MM.1S (cell line): Measurements from ENCODE around the gene TRMT61A.

Experiments used
- DNase-seq: peaks from one replicate; pipeline ENCODE4 v3.0.0-alpha.2; 2015
- H2AFZ ChIP-seq: fragments of 300-600 bp; sonication (generic); 2 replicates; pipeline ENCODE4 v1.6.0; 2016; ENCODE audit warnings: antibody characterized with exemption, low read length
- H3F3A ChIP-seq: fragments of 300-600 bp; sonication (generic); 2 replicates; pipeline ENCODE4 v1.6.1; 2016; ENCODE audit warnings: mild to moderate bottlenecking, antibody characterized with exemption, low read length, moderate library complexity, mixed read lengths; ENCODE audit not compliant: insufficient read depth
- H3K27ac ChIP-seq: fragments of 300-600 bp; sonication (generic); 2 replicates; pipeline ENCODE4 v1.5.1; 2016; ENCODE audit warnings: mild to moderate bottlenecking, low read length
- H3K27me3 ChIP-seq: fragments of 300-600 bp; sonication (generic); replicated peaks from 2 replicates; pipeline ENCODE4 v1.6.0; 2016; ENCODE audit warnings: low read length; ENCODE audit not compliant: insufficient read depth
- H3K36me3 ChIP-seq: fragments of 300-600 bp; sonication (generic); replicated peaks from 2 replicates; pipeline ENCODE4 v1.6.1; 2016; ENCODE audit warnings: mild to moderate bottlenecking, low read length, mixed read lengths; ENCODE audit not compliant: insufficient read depth
- H3K4me1 ChIP-seq: fragments of 300-600 bp; sonication (generic); 2 replicates; pipeline ENCODE4 v1.6.1; 2016; ENCODE audit warnings: low read length, mixed read lengths
- H3K4me2 ChIP-seq: fragments of 300-600 bp; sonication (generic); 2 replicates; pipeline ENCODE4 v1.6.0; 2016; ENCODE audit warnings: low read depth, low read length
- H3K4me3 ChIP-seq: fragments of 300-600 bp; sonication (generic); 2 replicates; pipeline ENCODE4 v1.5.1; 2016; ENCODE audit warnings: low read length, mixed read lengths
- H3K79me2 ChIP-seq: fragments of 300-600 bp; sonication (generic); 2 replicates; pipeline ENCODE4 v1.6.1; 2016; ENCODE audit warnings: mixed run types, low read length, mixed read lengths
- H3K9ac ChIP-seq: fragments of 300-600 bp; sonication (generic); 2 replicates; pipeline ENCODE4 v1.6.1; 2016; ENCODE audit warnings: low read length, mixed read lengths
- H3K9me2 ChIP-seq: fragments of 300-600 bp; sonication (generic); replicated peaks from 2 replicates; pipeline ENCODE4 v1.6.1; 2016; ENCODE audit warnings: mild to moderate bottlenecking, low read length, mixed read lengths; ENCODE audit not compliant: insufficient read depth
- H3K9me3 ChIP-seq: fragments of 300-600 bp; sonication (generic); replicated peaks from 2 replicates; pipeline ENCODE4 v1.6.1; 2016; ENCODE audit warnings: mild to moderate bottlenecking, low read length, mixed read lengths; ENCODE audit not compliant: insufficient read depth
- H4K20me1 ChIP-seq: fragments of 300-600 bp; sonication (generic); 2 replicates; pipeline ENCODE4 v1.6.1; 2016; ENCODE audit warnings: mild to moderate bottlenecking, low read length, moderate library complexity, mixed read lengths; ENCODE audit not compliant: insufficient read depth
- EZH2 ChIP-seq: fragments of 300-600 bp; sonication (generic); optimal IDR thresholded peaks from 2 replicates; pipeline ENCODE3; 2017; ENCODE audit warnings: low read depth, mild to moderate bottlenecking, antibody characterized with exemption, low read length, mixed read lengths
- EZH2phosphoT487 ChIP-seq: fragments of 300-600 bp; sonication (generic); IDR thresholded peaks from 2 replicates; pipeline ENCODE4 v1.6.1; 2018; ENCODE audit warnings: antibody characterized with exemption, low read length
- TF ChIP-seq, protein P1 (sequence below): fragments of 300-600 bp; sonication (generic); IDR thresholded peaks from 2 replicates; pipeline ENCODE4 v1.5.1; 2016; ENCODE audit warnings: antibody characterized with exemption, low read length, mixed read lengths

TRMT61A gene

DNA sequence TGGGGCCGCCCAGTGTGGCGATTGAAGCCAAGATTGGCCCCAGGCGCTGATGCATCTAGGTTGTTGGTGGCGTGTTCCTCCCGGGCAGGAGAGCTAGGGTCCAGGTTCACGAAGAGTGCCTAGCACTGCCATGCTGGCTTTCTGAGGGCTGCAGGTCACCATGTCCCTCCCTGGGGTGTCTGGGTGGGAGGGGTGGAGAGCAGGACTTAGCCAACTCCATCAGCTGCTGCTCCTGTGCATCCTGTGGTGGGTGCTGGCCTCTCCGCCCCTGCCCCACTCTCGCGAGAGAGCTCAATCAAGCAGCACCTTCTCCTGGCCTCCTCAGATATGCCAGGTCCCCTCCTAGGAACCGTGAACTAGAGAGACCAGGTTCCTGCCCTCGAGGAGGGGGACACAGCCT, 1.8 kb downstream of the TRMT61A start:
- no peak for DNase-seq
- H3K79me2 ChIP-seq = peaks cover 31% of the 10 kb centered on the region
- H3F3A ChIP-seq = no peaks in the 10 kb centered on the region
- H2AFZ ChIP-seq = no peak overlapping the region
- no peak overlapping the region for H3K4me3 ChIP-seq
- H3K4me1 ChIP-seq = no peaks in the 10 kb centered on the region
- no peaks in the 10 kb centered on the region for H3K9me3 ChIP-seq
- no peaks in the 10 kb centered on the region for H3K9me2 ChIP-seq
- no peak for TF ChIP-seq EZH2
- no peak for TF ChIP-seq EZH2phosphoT487
- TF ChIP-seq, protein P1, sequence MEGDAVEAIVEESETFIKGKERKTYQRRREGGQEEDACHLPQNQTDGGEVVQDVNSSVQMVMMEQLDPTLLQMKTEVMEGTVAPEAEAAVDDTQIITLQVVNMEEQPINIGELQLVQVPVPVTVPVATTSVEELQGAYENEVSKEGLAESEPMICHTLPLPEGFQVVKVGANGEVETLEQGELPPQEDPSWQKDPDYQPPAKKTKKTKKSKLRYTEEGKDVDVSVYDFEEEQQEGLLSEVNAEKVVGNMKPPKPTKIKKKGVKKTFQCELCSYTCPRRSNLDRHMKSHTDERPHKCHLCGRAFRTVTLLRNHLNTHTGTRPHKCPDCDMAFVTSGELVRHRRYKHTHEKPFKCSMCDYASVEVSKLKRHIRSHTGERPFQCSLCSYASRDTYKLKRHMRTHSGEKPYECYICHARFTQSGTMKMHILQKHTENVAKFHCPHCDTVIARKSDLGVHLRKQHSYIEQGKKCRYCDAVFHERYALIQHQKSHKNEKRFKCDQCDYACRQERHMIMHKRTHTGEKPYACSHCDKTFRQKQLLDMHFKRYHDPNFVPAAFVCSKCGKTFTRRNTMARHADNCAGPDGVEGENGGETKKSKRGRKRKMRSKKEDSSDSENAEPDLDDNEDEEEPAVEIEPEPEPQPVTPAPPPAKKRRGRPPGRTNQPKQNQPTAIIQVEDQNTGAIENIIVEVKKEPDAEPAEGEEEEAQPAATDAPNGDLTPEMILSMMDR = no peak
- no peak overlapping the region for H3K4me2 ChIP-seq
- no peak overlapping the region for H3K9ac ChIP-seq
- no peaks in the 10 kb centered on the region for H4K20me1 ChIP-seq
- no peaks in the 10 kb centered on the region for H3K36me3 ChIP-seq
- no peak overlapping the region for H3K27ac ChIP-seq
- H3K27me3 ChIP-seq = no peaks in the 10 kb centered on the region

DNA sequence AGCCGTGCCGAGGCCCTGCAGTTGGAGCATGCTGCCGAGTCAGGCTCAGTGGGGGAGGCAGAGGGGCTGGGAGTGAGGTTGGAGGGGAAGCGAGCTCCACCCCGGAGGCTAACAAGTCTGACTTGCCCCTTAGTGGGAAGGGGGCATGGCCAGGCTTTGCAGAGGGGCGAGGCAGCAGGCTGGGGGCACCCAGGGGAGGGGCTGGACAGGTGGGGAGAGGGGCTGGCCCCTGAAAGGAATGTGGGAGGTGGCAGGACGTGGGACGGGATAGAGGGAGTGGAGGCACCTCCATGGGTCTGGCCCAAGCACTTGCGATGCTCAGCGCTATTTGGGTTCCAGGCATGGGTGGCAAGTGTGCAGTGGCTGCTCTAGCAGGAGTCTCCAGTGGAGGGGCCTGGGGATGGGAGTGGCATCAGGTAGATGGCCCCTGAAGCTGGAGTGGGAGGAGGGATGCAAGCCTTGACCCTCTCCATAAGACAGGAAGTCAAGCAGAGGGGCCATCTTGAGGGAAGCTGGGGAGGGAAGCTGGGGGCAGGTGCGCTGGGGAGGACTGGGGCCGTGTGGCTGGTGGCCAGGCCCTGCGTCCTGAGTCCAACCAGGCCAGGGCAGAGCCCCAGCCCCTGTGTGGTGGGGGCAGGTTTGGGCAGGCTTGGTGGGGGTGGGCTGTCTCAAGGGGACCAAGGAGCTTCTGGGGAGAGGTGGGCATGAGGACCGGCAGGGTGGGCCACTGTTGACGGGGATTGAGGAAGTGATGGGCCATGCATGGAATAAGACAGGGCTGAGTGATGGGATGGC, 2.6 kb downstream of the TRMT61A start:
- Histone ChIP-seq H3K27me3 (no peaks in the 10 kb centered on the region), H3K4me2 (no peak overlapping the region), H3K4me1 (no peaks in the 10 kb centered on the region)

GRCh38 chr14:103532216-103533136, 3.5 kb downstream of the TRMT61A start:
- Histone ChIP-seq H3K27me3 (no peaks in the 10 kb centered on the region), H2AFZ (no peak overlapping the region), H3K79me2 (peaks cover 31% of the 10 kb centered on the region), H3K9me2 (no peaks in the 10 kb centered on the region), H4K20me1 (no peaks in the 10 kb centered on the region), H3K4me2 (no peak overlapping the region), H3K4me1 (no peaks in the 10 kb centered on the region), H3K27ac (no peak overlapping the region), H3K4me3 (no peak overlapping the region), H3F3A (no peaks in the 10 kb centered on the region), H3K9ac (no peak overlapping the region), H3K9me3 (no peaks in the 10 kb centered on the region), H3K36me3 (no peaks in the 10 kb centered on the region)
- no peak for TF ChIP-seq EZH2phosphoT487
- no peak for TF ChIP-seq EZH2
- TF ChIP-seq, protein P1 = no peak
- DNase-seq = no peak

More for the DNA sequence above, 2.6 kb downstream of the TRMT61A start:
- Histone ChIP-seq H4K20me1 (no peaks in the 10 kb centered on the region), H3K9ac (no peak overlapping the region), H3K4me3 (no peak overlapping the region), H3K9me2 (no peaks in the 10 kb centered on the region), H3F3A (no peaks in the 10 kb centered on the region), H3K36me3 (no peaks in the 10 kb centered on the region), H3K79me2 (peaks cover 31% of the 10 kb centered on the region), H3K27ac (no peak overlapping the region), H2AFZ (no peak overlapping the region), H3K9me3 (no peaks in the 10 kb centered on the region)
- TF ChIP-seq, protein P1 = no peak
- TF ChIP-seq EZH2 = no peak
- no peak for TF ChIP-seq EZH2phosphoT487
- no peak for DNase-seq
